ENCODE results near the gene SLC38A3. TPM values are rescaled to one million over a fixed set of nuclear protein-coding genes. Genes with fewer than 3 reads are reported as not detected.

The SLC38A3 gene
- total RNA-seq, 1 experiment from 2014 or later, result 6.0 TPM

Small RNAs within 50 kb of the gene (microRNA-seq; reads per million reads assigned to microRNA genes)
- not detected for gene MIR566 (ENCODE audit: unreplicated experiment)
- not detected for gene MIR5787 (ENCODE audit: unreplicated experiment)

Other genes with a start within 250 kb of the SLC38A3 start
- 86.6 TPM for gene RBM5, start 116.4 kb upstream of the SLC38A3 start, total RNA-seq (2021; ENCODE audit: unreplicated experiment)
- 69.6 TPM for gene SEMA3F, start 49.9 kb upstream of the SLC38A3 start, total RNA-seq (2021; ENCODE audit: unreplicated experiment)
- not detected for gene GNAT1, start 13.7 kb upstream of the SLC38A3 start, total RNA-seq (2021; ENCODE audit: unreplicated experiment)
- 170 TPM for gene GNAI2, start 30.9 kb downstream of the SLC38A3 start, total RNA-seq (2021; ENCODE audit: unreplicated experiment)
- 1.4 TPM for gene SEMA3B, start 63.9 kb downstream of the SLC38A3 start, total RNA-seq (2021; ENCODE audit: unreplicated experiment)
- not detected for gene LSMEM2, start 73.8 kb downstream of the SLC38A3 start, total RNA-seq (2021; ENCODE audit: unreplicated experiment)
- gene IFRD2, start 87.2 kb downstream of the SLC38A3 start, total RNA-seq (2021; ENCODE audit: unreplicated experiment), result 111 TPM
- gene HYAL3, start 94.1 kb downstream of the SLC38A3 start, total RNA-seq (2021; ENCODE audit: unreplicated experiment), result 3.9 TPM
- 7.2 TPM for gene NAA80, start 94.1 kb downstream of the SLC38A3 start, total RNA-seq (2021; ENCODE audit: unreplicated experiment)
- 0.18 TPM for gene HYAL1, start 98.3 kb downstream of the SLC38A3 start, total RNA-seq (2021; ENCODE audit: unreplicated experiment)
- gene HYAL2, start 117.5 kb downstream of the SLC38A3 start, total RNA-seq (2021; ENCODE audit: unreplicated experiment), result 41.5 TPM
- gene TUSC2, start 123.0 kb downstream of the SLC38A3 start, total RNA-seq (2021; ENCODE audit: unreplicated experiment), result 35.3 TPM
- gene RASSF1, start 135.6 kb downstream of the SLC38A3 start, total RNA-seq (2021; ENCODE audit: unreplicated experiment), result 17.4 TPM
- 3.6 TPM for gene ZMYND10, start 140.5 kb downstream of the SLC38A3 start, total RNA-seq (2021; ENCODE audit: unreplicated experiment)
- 14.6 TPM for gene NPRL2, start 145.5 kb downstream of the SLC38A3 start, total RNA-seq (2021; ENCODE audit: unreplicated experiment)
- gene CYB561D2, start 145.6 kb downstream of the SLC38A3 start, total RNA-seq (2021; ENCODE audit: unreplicated experiment), result 27.5 TPM
- gene TMEM115, start 154.2 kb downstream of the SLC38A3 start, total RNA-seq (2021; ENCODE audit: unreplicated experiment), result 30.2 TPM

Measured in Panc1 (cell line).